ENCODE data around the gene ZBBX. TPM values are rescaled to one million over a fixed set of nuclear protein-coding genes. Genes with fewer than 3 reads are reported as not detected.

ZBBX gene
- total and polyA plus RNA-seq, 10 of the 15 experiments (the other 5 are each of a cell fraction or from before 2014, with no cell fraction given): 0.01 to 0.34 (median 0.17) TPM; not detected in 6

DNA sequence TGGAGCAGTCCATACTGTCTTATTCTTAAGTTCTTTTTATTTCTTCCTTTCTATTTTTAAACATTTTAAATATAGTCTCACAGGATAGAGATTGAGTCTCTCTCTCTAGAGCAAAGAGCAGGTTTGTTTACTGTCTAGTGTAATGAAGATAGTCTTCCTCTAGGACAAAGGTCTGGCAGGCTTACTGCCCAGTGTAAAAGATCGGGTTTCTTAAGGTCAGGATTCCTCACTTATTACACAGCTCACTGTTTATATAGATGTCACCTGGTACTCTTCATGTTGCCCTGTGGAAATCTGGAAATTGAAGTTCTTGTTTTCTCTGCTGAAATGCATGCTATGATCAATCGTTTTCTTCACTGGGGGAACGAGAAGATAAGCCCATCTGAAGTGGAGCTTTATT, 76.0 kb downstream of the ZBBX start (continued):
- TF ChIP-seq, protein P1, sequence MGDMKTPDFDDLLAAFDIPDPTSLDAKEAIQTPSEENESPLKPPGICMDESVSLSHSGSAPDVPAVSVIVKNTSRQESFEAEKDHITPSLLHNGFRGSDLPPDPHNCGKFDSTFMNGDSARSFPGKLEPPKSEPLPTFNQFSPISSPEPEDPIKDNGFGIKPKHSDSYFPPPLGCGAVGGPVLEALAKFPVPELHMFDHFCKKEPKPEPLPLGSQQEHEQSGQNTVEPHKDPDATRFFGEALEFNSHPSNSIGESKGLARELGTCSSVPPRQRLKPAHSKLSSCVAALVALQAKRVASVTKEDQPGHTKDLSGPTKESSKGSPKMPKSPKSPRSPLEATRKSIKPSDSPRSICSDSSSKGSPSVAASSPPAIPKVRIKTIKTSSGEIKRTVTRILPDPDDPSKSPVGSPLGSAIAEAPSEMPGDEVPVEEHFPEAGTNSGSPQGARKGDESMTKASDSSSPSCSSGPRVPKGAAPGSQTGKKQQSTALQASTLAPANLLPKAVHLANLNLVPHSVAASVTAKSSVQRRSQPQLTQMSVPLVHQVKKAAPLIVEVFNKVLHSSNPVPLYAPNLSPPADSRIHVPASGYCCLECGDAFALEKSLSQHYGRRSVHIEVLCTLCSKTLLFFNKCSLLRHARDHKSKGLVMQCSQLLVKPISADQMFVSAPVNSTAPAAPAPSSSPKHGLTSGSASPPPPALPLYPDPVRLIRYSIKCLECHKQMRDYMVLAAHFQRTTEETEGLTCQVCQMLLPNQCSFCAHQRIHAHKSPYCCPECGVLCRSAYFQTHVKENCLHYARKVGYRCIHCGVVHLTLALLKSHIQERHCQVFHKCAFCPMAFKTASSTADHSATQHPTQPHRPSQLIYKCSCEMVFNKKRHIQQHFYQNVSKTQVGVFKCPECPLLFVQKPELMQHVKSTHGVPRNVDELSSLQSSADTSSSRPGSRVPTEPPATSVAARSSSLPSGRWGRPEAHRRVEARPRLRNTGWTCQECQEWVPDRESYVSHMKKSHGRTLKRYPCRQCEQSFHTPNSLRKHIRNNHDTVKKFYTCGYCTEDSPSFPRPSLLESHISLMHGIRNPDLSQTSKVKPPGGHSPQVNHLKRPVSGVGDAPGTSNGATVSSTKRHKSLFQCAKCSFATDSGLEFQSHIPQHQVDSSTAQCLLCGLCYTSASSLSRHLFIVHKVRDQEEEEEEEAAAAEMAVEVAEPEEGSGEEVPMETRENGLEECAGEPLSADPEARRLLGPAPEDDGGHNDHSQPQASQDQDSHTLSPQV (IDR thresholded peaks at IDR 0.05): no peak
- TF ChIP-seq EP300 (IDR thresholded peaks at IDR 0.05; ENCODE audit: borderline replicate concordance in 1 of 2, control insufficient read depth in 1 of 2, low read depth in 2 of 2, low read length in 2 of 2) (no peak), CBX5 (IDR thresholded peaks at IDR 0.05; ENCODE audit: low read depth) (no peak), CBX3 (IDR thresholded peaks at IDR 0.05; ENCODE audit: borderline replicate concordance, low read depth) (no peak), RAD51 (IDR thresholded peaks at IDR 0.05) (no peak)
- TF ChIP-seq, protein P2, sequence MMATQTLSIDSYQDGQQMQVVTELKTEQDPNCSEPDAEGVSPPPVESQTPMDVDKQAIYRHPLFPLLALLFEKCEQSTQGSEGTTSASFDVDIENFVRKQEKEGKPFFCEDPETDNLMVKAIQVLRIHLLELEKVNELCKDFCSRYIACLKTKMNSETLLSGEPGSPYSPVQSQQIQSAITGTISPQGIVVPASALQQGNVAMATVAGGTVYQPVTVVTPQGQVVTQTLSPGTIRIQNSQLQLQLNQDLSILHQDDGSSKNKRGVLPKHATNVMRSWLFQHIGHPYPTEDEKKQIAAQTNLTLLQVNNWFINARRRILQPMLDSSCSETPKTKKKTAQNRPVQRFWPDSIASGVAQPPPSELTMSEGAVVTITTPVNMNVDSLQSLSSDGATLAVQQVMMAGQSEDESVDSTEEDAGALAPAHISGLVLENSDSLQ (IDR thresholded peaks at IDR 0.05): no peak
- TF ChIP-seq, protein P3, sequence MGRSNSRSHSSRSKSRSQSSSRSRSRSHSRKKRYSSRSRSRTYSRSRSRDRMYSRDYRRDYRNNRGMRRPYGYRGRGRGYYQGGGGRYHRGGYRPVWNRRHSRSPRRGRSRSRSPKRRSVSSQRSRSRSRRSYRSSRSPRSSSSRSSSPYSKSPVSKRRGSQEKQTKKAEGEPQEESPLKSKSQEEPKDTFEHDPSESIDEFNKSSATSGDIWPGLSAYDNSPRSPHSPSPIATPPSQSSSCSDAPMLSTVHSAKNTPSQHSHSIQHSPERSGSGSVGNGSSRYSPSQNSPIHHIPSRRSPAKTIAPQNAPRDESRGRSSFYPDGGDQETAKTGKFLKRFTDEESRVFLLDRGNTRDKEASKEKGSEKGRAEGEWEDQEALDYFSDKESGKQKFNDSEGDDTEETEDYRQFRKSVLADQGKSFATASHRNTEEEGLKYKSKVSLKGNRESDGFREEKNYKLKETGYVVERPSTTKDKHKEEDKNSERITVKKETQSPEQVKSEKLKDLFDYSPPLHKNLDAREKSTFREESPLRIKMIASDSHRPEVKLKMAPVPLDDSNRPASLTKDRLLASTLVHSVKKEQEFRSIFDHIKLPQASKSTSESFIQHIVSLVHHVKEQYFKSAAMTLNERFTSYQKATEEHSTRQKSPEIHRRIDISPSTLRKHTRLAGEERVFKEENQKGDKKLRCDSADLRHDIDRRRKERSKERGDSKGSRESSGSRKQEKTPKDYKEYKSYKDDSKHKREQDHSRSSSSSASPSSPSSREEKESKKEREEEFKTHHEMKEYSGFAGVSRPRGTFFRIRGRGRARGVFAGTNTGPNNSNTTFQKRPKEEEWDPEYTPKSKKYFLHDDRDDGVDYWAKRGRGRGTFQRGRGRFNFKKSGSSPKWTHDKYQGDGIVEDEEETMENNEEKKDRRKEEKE (IDR thresholded peaks at IDR 0.05): no peak
